IMR-90 (cell line): ENCODE results near the gene APEX1. TPM values are rescaled to one million over a fixed set of nuclear protein-coding genes. Genes with fewer than 3 reads are reported as not detected.

Experiments
- CEBPB ChIP-seq: IDR thresholded peaks from 2 replicates; pipeline ENCODE4 v1.6.1; 2012; ENCODE audit warnings: low read depth, low read length, improper control_type of control experiment
- CHD1 ChIP-seq: IDR thresholded peaks from 2 replicates; pipeline ENCODE4 v1.6.1; 2012; ENCODE audit warnings: low read depth, low read length, improper control_type of control experiment
- ELK1 ChIP-seq: fragments of 150-350 bp; IDR thresholded peaks from 2 replicates; pipeline ENCODE4 v1.6.1; 2016; ENCODE audit warnings: low read depth, mild to moderate bottlenecking, low read length, moderate library complexity, borderline replicate concordance
- MXI1 ChIP-seq: IDR thresholded peaks from 2 replicates; pipeline ENCODE4 v1.6.1; 2012; ENCODE audit warnings: low read depth, mild to moderate bottlenecking, low read length, moderate library complexity, borderline replicate concordance
- polyA plus RNA-seq, 3 experiments: library from polyadenylated mRNA; depleted of rRNA; stranded (reverse); fragments of >200 nt; gene quantifications; 2 replicates each; pipeline ENCODE4 v1.2.3, GENCODE V29; 2012; ENCODE audit warnings: low replicate concordance in 1 of 3
- total RNA-seq: library from RNA; depleted of rRNA; stranded (reverse); fragments of >200 nt; gene quantifications from 2 replicates; pipeline ENCODE4 v1.2.3, GENCODE V29; 2012

The APEX1 gene
- total and polyA plus RNA-seq, 2 of the 4 experiments (the other 2 are of a cell fraction): 125 to 241 TPM

- TF ChIP-seq MXI1 (peak; percentile 97), ELK1 (no peak), CEBPB (no peak), CHD1 (no peak)
Measured at GRCh38 chr14:20454516-20455354, at the start of gene APEX1, which contains the start of gene OSGEP (continued).
